Hair follicle dermal papilla cell (primary cell): ENCODE data around the gene ZNHIT2. TPM values are rescaled to one million over a fixed set of nuclear protein-coding genes. Genes with fewer than 3 reads are reported as not detected.

Source experiments
- small RNA-seq: library from RNA; depleted of rRNA; stranded (forward); fragments of <200 nt; gene quantifications from one replicate; pipeline ENCODE3, GENCODE V24; 2012
- total RNA-seq: library from RNA; depleted of rRNA; stranded (reverse); fragments of >200 nt; gene quantifications from 2 replicates; pipeline ENCODE4 v1.2.3, GENCODE V29; 2012

The ZNHIT2 gene
- 10.4 and 13.6 TPM in 2 replicates for total RNA-seq

GRCh38 chr11:65117206-65118096 lies at the start of gene ZNHIT2:
Gene ZNHIT2, minus strand, starts transcription at chr11:65117701. Its CDS starts 48 bp downstream, at chr11:65117653.

GRCh38 chr11:65134240-65134951 lies 16.9 kb upstream of the ZNHIT2 start, which contains the start of gene SYVN1:
Gene SYVN1, minus strand, starts transcription at chr11:65134519. Its CDS starts 918 bp downstream, at chr11:65133601.

GRCh38 chr11:65121865-65122696 lies 4.6 kb upstream of the ZNHIT2 start, which contains the start of the genes FAU and MRPL49:
Gene FAU, minus strand, starts transcription at chr11:65122134. Its CDS starts 321 bp downstream, at chr11:65121813.
Gene MRPL49, plus strand, starts transcription at chr11:65122321. Its CDS starts 26 bp downstream, at chr11:65122347.

GRCh38 chr11:65111744-65112545 lies 5.6 kb downstream of the ZNHIT2 start, which contains the start of gene TM7SF2:
Gene TM7SF2, plus strand, starts transcription at chr11:65111872. Its CDS starts 144 bp downstream, at chr11:65112016.

GRCh38 chr11:65095974-65096806 lies 21.3 kb downstream of the ZNHIT2 start, which contains the start of gene VPS51:
Gene VPS51, plus strand, starts transcription at chr11:65096214. Its CDS starts 37 bp downstream, at chr11:65096251.

GRCh38 chr11:65083834-65084597 lies 33.5 kb downstream of the ZNHIT2 start, which contains the start of the genes CDCA5 and ZFPL1:
Gene CDCA5, minus strand, starts transcription at chr11:65084040. Its CDS starts 62 bp downstream, at chr11:65083978.
Gene ZFPL1, plus strand, starts transcription at chr11:65084222. Its CDS starts 477 bp downstream, at chr11:65084699.

Small RNA genes within 50 kb of the gene (small RNA-seq; reads per million reads assigned to genes)
- gene HIGD1AP10 (not detected), gene PDCL2P2 (not detected), gene RNU2-23P (5.8 reads per million, percentile 82 among the genes with 10 or more reads in this experiment)

Other genes starting within 250 kb of the ZNHIT2 start
- 86.5 and 115 TPM in 2 replicates for gene EHD1, start 239.1 kb downstream of the ZNHIT2 start, total RNA-seq
- gene ATG2A, start 200.5 kb downstream of the ZNHIT2 start, total RNA-seq: 17.5 and 19.2 TPM in 2 replicates
- gene PPP2R5B, start 193.0 kb downstream of the ZNHIT2 start, total RNA-seq: 12.3 and 14.6 TPM in 2 replicates
- gene GPHA2, start 181.8 kb downstream of the ZNHIT2 start, total RNA-seq: not detected in 2 replicates
- not detected in 2 replicates for gene MAJIN, start 145.6 kb downstream of the ZNHIT2 start, total RNA-seq
- 1.2 and 2.3 TPM in 2 replicates for gene BATF2, start 120.7 kb downstream of the ZNHIT2 start, total RNA-seq
- 71.7 and 85.9 TPM in 2 replicates for gene ARL2, start 103.5 kb downstream of the ZNHIT2 start, total RNA-seq
- 16.6 and 19.4 TPM in 2 replicates for gene SNX15, start 90.3 kb downstream of the ZNHIT2 start, total RNA-seq
- gene SAC3D1, start 76.5 kb downstream of the ZNHIT2 start, total RNA-seq: 7.0 and 9.6 TPM in 2 replicates
- gene NAALADL1, start 59.1 kb downstream of the ZNHIT2 start, total RNA-seq: 34.1 and 35.2 TPM in 2 replicates
- 1.3 and 1.5 TPM in 2 replicates for gene CDCA5, start 33.7 kb downstream of the ZNHIT2 start, total RNA-seq
- gene ZFPL1, start 33.5 kb downstream of the ZNHIT2 start, total RNA-seq: 45.6 and 48.7 TPM in 2 replicates
- gene VPS51, start 21.5 kb downstream of the ZNHIT2 start, total RNA-seq: 209 and 240 TPM in 2 replicates
- 16.9 and 18.1 TPM in 2 replicates for gene TM7SF2, start 5.8 kb downstream of the ZNHIT2 start, total RNA-seq
- gene FAU, start 4.4 kb upstream of the ZNHIT2 start, total RNA-seq: 66.9 and 79.2 TPM in 2 replicates
- 49.1 and 52.9 TPM in 2 replicates for gene MRPL49, start 4.6 kb upstream of the ZNHIT2 start, total RNA-seq
- gene SYVN1, start 16.8 kb upstream of the ZNHIT2 start, total RNA-seq: 21.4 and 28.7 TPM in 2 replicates
- not detected in 2 replicates for gene SPDYC, start 52.5 kb upstream of the ZNHIT2 start, total RNA-seq
- 168 and 174 TPM in 2 replicates for gene CAPN1, start 64.2 kb upstream of the ZNHIT2 start, total RNA-seq
- gene POLA2, start 144.3 kb upstream of the ZNHIT2 start, total RNA-seq: 2.1 and 3.4 TPM in 2 replicates
- 79.5 and 82.8 TPM in 2 replicates for gene CDC42EP2, start 197.2 kb upstream of the ZNHIT2 start, total RNA-seq
- 56.3 and 60.6 TPM in 2 replicates for gene DPF2, start 216.2 kb upstream of the ZNHIT2 start, total RNA-seq
- gene TIGD3, start 237.1 kb upstream of the ZNHIT2 start, total RNA-seq: 0.12 TPM in 1 of 2 replicates, not detected in the other